HepG2 (cell line): ENCODE measurements around the gene TADA1. TPM values are rescaled to one million over a fixed set of nuclear protein-coding genes. Genes with fewer than 3 reads are reported as not detected.

Experiments used
- ATAC-seq: fragments of 200-7000 bp; cut with Tn5 transposase; 3 replicates; pipeline ENCODE4 v1.9.1; 2020; ENCODE audit warnings: mild to moderate bottlenecking, moderate library complexity
- BruUV-seq: library from RNA; stranded (reverse); fragments of 400-500 nt; replicated peaks from 2 replicates; lab custom pipeline; 2021; lab: Mats Ljungman, UMichigan
- CTCF ChIA-PET: fragments of 300-600 bp; formaldehyde crosslinking; extraction: SDS; loops from one replicate; lab custom pipeline; 2021; ENCODE audit warnings: low total read pairs, inconsistent platforms, low intra/inter-chr PET ratio; lab: Yijun Ruan, JAX
- POLR2A ChIA-PET: fragments of 350-600 bp; sonication (Branson Sonifier 250); formaldehyde crosslinking; loops from one replicate; lab custom pipeline; 2020; ENCODE audit warnings: antibody characterized with exemption, inconsistent platforms; lab: Yijun Ruan, JAX
- DNase-seq: peaks from one replicate; pipeline ENCODE4 v3.0.0-alpha.2; 2015; ENCODE audit warnings: low spot score
- FAIRE-seq: peaks from 3 replicates; lab custom pipeline; 2011; peaks lifted over from hg19 to GRCh38; lab: Jason Lieb, UNC
- H2AFZ ChIP-seq: one replicate; pipeline ENCODE4 v1.6.1; 2011; ENCODE audit warnings: low read length, inconsistent platforms
- H3K27ac ChIP-seq: fragments of 300-600 bp; 3 replicates; pipeline ENCODE4 v1.8.0; 2011; ENCODE audit warnings: mixed run types, mild to moderate bottlenecking, mixed read lengths, low read length, inconsistent platforms; ENCODE audit not compliant: insufficient read depth; ENCODE audit errors: extremely low read length
- H3K27me3 ChIP-seq, 2 experiments: fragments of 200-600 bp in 1 of 2; 2 replicates in 1 of 2; 3 replicates in 1 of 2; pipeline versions ENCODE4 v1.6.0 to v1.8.0; 2011; ENCODE audit warnings: low read length in 2 of 2, mild to moderate bottlenecking in 2 of 2, moderate library complexity in 2 of 2, inconsistent platforms in 1 of 2; ENCODE audit not compliant: insufficient read depth in 2 of 2, control insufficient read depth in 1 of 2
- H3K36me3 ChIP-seq, 2 experiments: fragments of 200-600 bp in 1 of 2; replicated peaks in 1 of 2; 2 replicates in 1 of 2; 3 replicates in 1 of 2; pipeline versions ENCODE4 v1.5.1 to v1.8.0; 2011; ENCODE audit warnings: low read length in 2 of 2, inconsistent platforms in 1 of 2; ENCODE audit not compliant: insufficient read depth in 2 of 2, control insufficient read depth in 1 of 2
- H3K4me1 ChIP-seq: 2 replicates; pipeline ENCODE4 v1.5.1; 2012; ENCODE audit warnings: low read length, inconsistent platforms; ENCODE audit not compliant: insufficient read depth
- H3K4me2 ChIP-seq: 2 replicates; pipeline ENCODE4 v1.6.0; 2011; ENCODE audit warnings: low read depth, low read length, inconsistent platforms
- H3K4me3 ChIP-seq, 3 experiments: fragments of 200-600 bp in 1 of 3; sonication (generic), shearing (Covaris generic) in 1 of 3; replicated peaks in 1 of 3; 2 replicates each; pipeline ENCODE4 v1.5.1; 2011 to 2016; ENCODE audit warnings: low read length in 3 of 3, inconsistent platforms in 2 of 3, low read depth in 2 of 3, mild to moderate bottlenecking in 2 of 3, control low read depth in 1 of 3, mixed read lengths in 1 of 3; ENCODE audit not compliant: insufficient read depth in 1 of 3
- H3K79me2 ChIP-seq: one replicate; pipeline ENCODE4 v1.6.1; 2011; ENCODE audit warnings: low read length, inconsistent platforms; ENCODE audit not compliant: insufficient read depth
- H3K9ac ChIP-seq: 2 replicates; pipeline ENCODE4 v1.6.0; 2011; ENCODE audit warnings: mild to moderate bottlenecking, low read depth, low read length, inconsistent platforms; ENCODE audit not compliant: insufficient read depth
- H3K9me3 ChIP-seq: 2 replicates; pipeline ENCODE4 v1.5.1; 2012; ENCODE audit warnings: mild to moderate bottlenecking, low read length
- H4K20me1 ChIP-seq: 2 replicates; pipeline ENCODE4 v1.6.0; 2011; ENCODE audit warnings: inconsistent platforms, mild to moderate bottlenecking, low read length, moderate library complexity; ENCODE audit not compliant: insufficient read depth
- ATF6 ChIP-seq: sonication (generic); formaldehyde crosslinking; conservative IDR thresholded peaks from 2 replicates; pipeline ENCODE4 v1.4.0; 2020; ENCODE audit warnings: missing genetic modification reagents
- CSRNP1 ChIP-seq: sonication (generic); formaldehyde crosslinking; IDR thresholded peaks from 2 replicates; pipeline ENCODE4 v1.8.1; 2023; ENCODE audit warnings: mild to moderate bottlenecking, missing genetic modification reagents
- FOXP1 ChIP-seq, 2 experiments: fragments of 450-650 bp in 1 of 2; IDR thresholded peaks; 2 replicates each; pipeline ENCODE4 v1.6.1; 2017 to 2018; ENCODE audit warnings: antibody characterized with exemption in 1 of 2
- GPBP1L1 ChIP-seq: sonication (generic); formaldehyde crosslinking; IDR thresholded peaks from 2 replicates; pipeline ENCODE4 v1.5.0; 2020; ENCODE audit warnings: mild to moderate bottlenecking, missing genetic modification reagents
- HNF1B ChIP-seq: sonication (generic); formaldehyde crosslinking; IDR thresholded peaks from 2 replicates; pipeline ENCODE4 v1.5.1; 2020; ENCODE audit warnings: mild to moderate bottlenecking, moderate library complexity, missing genetic modification reagents
- HOXA5 ChIP-seq: sonication (generic); formaldehyde crosslinking; IDR thresholded peaks from 2 replicates; pipeline ENCODE4 v1.4.0; 2020; ENCODE audit warnings: missing genetic modification reagents
- KDM2A ChIP-seq: sonication (generic); formaldehyde crosslinking; IDR thresholded peaks from 2 replicates; pipeline ENCODE4 v1.4.0; 2020; ENCODE audit warnings: low read depth, missing genetic modification reagents, borderline replicate concordance
- THAP9 ChIP-seq: sonication (generic); formaldehyde crosslinking; IDR thresholded peaks from 2 replicates; pipeline ENCODE4; 2020; ENCODE audit warnings: missing genetic modification reagents, mild to moderate bottlenecking, borderline replicate concordance
- ZNF501 ChIP-seq: sonication (generic); formaldehyde crosslinking; IDR thresholded peaks from 2 replicates; pipeline ENCODE4 v1.5.1; 2020; ENCODE audit warnings: mild to moderate bottlenecking, moderate library complexity, missing genetic modification reagents
- ZNF781 ChIP-seq: sonication (generic); formaldehyde crosslinking; IDR thresholded peaks from 2 replicates; pipeline ENCODE4 v1.5.1; 2020; ENCODE audit warnings: borderline replicate concordance, mild to moderate bottlenecking, missing genetic modification reagents; ENCODE audit errors: not compliant biosample characterization
- ZNF784 ChIP-seq: sonication (generic); formaldehyde crosslinking; IDR thresholded peaks from 2 replicates; pipeline ENCODE4 v1.5.1; 2020; ENCODE audit warnings: missing genetic modification reagents, mild to moderate bottlenecking, borderline replicate concordance
- WGBS: methylation state at CpG from one replicate; pipeline ENCODE4 v1.1.6; 2017; ENCODE audit warnings: low lambda C conversion rate; 5-methylcytosine and 5-hydroxymethylcytosine counted together
- in situ Hi-C: cut with HindIII; loops from 2 replicates; pipeline ENCODE4 v1.10.0; 2017; ENCODE audit warnings: low pct_unique_long_range_greater_than_20kb; ENCODE audit not compliant: extremely low pct_ligation_motif_present
- intact Hi-C: fragments of 100-400 bp; cut with micrococcal nuclease; formaldehyde crosslinking; loops from one replicate; pipeline ENCODE4 v1.10.0; 2022; ENCODE audit not compliant: unreplicated experiment
- polyA plus RNA-seq, 8 experiments: library from polyadenylated mRNA; depleted of rRNA in 3 of 8; stranded (reverse) in 7 of 8; unstranded in 1 of 8; fragments of >200 nt; fragmentation: Illumina TruSeq in 4 of 8; extraction: Trizol in 4 of 8; gene quantifications; 2 replicates each; pipeline versions ENCODE4 v1.2.1 to v1.2.3, GENCODE V29; 2011 to 2016; ENCODE audit warnings: low read depth in 4 of 8, missing spikeins in 1 of 8, mixed read lengths in 1 of 8; ENCODE audit not compliant: insufficient read depth in 1 of 8
- total RNA-seq, 5 experiments: library from RNA; depleted of rRNA; stranded (reverse); fragments of >200 nt; fragmentation: Illumina TruSeq; extraction: Trizol; gene quantifications; 2 replicates each; pipeline ENCODE4 v1.2.3, GENCODE V29; 2016; ENCODE audit warnings: low read depth in 1 of 5

Gene TADA1
- total and polyA plus RNA-seq, 2 of the 13 experiments (the other 11 are each of a cell fraction or from before 2014, with no cell fraction given) = 28.3 to 29.1 TPM

- H3K4me2 ChIP-seq = no peak overlapping the region
- in situ Hi-C loops = no loop called here
- POLR2A ChIA-PET = no interaction called here
- 25% methylated on average over 4 of the region's 4 CpGs for WGBS
- H3K79me2 ChIP-seq = no peaks in the 10 kb centered on the region
- H3K36me3 ChIP-seq = no peaks in the 10 kb centered on the region
- no TSS peak for BruUV-seq
- H3K9me3 ChIP-seq = no peaks in the 10 kb centered on the region
- no peaks in the 10 kb centered on the region for H3K4me1 ChIP-seq
- H4K20me1 ChIP-seq = no peaks in the 10 kb centered on the region
- no peak for DNase-seq
- no peak overlapping the region for H2AFZ ChIP-seq
- no peak overlapping the region for H3K27ac ChIP-seq
- TF ChIP-seq KDM2A (no peak), GPBP1L1 (no peak), HOXA5 (CRISPR knock-in tag) (no peak), ZNF501 (CRISPR knock-in tag) (no peak), ZNF781 (no peak), ZNF784 (CRISPR knock-in tag) (no peak), CSRNP1 (no peak), ATF6 (CRISPR knock-in tag) (no peak), FOXP1 (IDR thresholded peaks at IDR 0.05) (no peak), FOXP1 (CRISPR knock-in tag; IDR thresholded peaks at IDR 0.05) (no peak), HNF1B (no peak), THAP9 (CRISPR knock-in tag) (no peak)
- TF ChIP-seq, all 625 proteins: peak for 0
- Histone ChIP-seq H3K9ac (no peak overlapping the region), H3K4me3 (no peak overlapping the region), H3K27me3 (peaks cover 0 to 4% of the 10 kb centered on the region in 2 experiments; a peak in 1 of 5 replicates)
- CTCF ChIA-PET = interaction anchor here (0.6 kb wide), 1 partner anchor 152 kb away, joined by 3 read pairs; no protein-coding TSS in a partner anchor
- ATAC-seq = no peak
- FAIRE-seq = no peak
- intact Hi-C loops = no loop called here
These were observed 31.0 kb upstream of the TADA1 start for GRCh38 chr1:166907051-166907450.
